HG03432 (cell line): ENCODE measurements around the gene UBAP2.
"Not testable (repeated sequence)": the region's sequence is repeated elsewhere in the genome, so short reads cannot be mapped to it uniquely, and the experiment has no call there.

Source experiments
- ATAC-seq: cut with Tn5 transposase; IDR thresholded peaks from one replicate; pipeline ENCODE4 v1.9.1; 2021; ENCODE audit warnings: mild to moderate bottlenecking, moderate library complexity; ENCODE audit not compliant: unreplicated experiment

UBAP2 gene

GRCh38 chr9:33988219-33988890 is 60.3 kb downstream of the UBAP2 start:
- peak; percentile 99 for ATAC-seq

DNA sequence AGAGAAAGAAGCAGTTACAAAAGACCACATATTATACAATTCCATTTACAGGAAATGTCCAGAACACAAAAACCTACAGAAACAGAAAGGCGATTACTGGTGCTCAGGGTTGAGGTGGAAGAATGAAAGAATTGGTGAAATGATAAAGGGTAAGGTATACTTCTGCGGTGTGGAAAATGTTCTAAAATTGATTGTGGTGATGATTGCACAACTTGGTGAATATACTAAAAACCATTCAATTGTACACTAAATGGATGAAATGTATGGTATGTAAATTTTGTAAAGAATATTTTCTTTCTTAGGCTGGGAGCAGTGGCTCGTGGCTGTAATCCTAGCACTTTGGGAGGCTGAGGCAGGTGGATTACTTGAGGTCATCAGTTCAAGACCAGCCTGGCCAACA is 72.3 kb downstream of the UBAP2 start:
- ATAC-seq, result no peak

- ATAC-seq, result no peak
These were observed 76.0 kb downstream of the UBAP2 start for GRCh38 chr9:33972698-33973097.

- ATAC-seq, result no peak
These were observed 84.5 kb downstream of the UBAP2 start for GRCh38 chr9:33964086-33964768.

- ATAC-seq, result not testable (repeated sequence)
These were observed 86.2 kb downstream of the UBAP2 start for GRCh38 chr9:33962468-33962867.

GRCh38 chr9:33959725-33960124 is 89.0 kb downstream of the UBAP2 start:
- ATAC-seq, result no peak

GRCh38 chr9:33956544-33956943 is 92.1 kb downstream of the UBAP2 start:
- no peak for ATAC-seq

DNA sequence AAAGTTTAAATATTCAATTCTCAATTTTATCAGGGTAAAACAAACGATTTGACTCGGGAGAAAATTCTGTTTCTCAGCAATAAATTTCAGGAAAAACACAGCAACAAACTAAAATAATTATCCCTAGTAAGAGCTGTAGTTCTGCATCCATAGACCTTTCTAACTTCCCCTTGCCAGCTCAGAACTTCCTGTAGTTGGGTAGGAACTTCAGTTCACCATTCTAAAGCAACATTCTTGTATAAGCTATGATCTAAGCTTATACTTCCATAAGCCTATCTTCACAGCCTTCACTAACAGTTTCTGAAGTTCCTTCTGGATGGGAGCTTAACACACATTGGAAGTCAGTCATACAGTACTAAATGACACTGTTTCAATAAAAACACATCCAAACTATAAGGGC is 96.6 kb downstream of the UBAP2 start:
- ATAC-seq, result no peak

GRCh38 chr9:33950371-33950770 is 98.3 kb downstream of the UBAP2 start:
- ATAC-seq, result no peak

- no peak for ATAC-seq
These were observed 101.7 kb downstream of the UBAP2 start for GRCh38 chr9:33946779-33947535.

DNA sequence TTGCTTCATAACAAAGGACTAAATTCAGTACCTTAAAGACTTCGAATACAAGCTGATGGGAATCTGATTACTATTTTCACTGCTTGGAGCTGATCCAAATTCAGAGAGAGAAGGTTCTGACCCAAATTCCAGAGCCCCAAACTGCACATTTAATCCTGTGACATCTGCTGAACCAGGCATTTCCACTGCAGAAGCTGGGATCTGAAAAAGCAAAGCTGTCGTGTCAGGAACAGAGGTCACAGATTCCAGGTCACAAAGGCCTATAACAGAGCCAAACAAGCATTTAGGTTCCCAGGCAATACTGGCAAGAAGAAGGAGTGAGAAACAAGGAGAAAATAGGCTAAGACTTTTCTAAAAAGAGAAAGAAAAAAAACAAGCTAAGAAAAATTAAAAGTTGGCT is 105.3 kb downstream of the UBAP2 start:
- no peak for ATAC-seq

DNA sequence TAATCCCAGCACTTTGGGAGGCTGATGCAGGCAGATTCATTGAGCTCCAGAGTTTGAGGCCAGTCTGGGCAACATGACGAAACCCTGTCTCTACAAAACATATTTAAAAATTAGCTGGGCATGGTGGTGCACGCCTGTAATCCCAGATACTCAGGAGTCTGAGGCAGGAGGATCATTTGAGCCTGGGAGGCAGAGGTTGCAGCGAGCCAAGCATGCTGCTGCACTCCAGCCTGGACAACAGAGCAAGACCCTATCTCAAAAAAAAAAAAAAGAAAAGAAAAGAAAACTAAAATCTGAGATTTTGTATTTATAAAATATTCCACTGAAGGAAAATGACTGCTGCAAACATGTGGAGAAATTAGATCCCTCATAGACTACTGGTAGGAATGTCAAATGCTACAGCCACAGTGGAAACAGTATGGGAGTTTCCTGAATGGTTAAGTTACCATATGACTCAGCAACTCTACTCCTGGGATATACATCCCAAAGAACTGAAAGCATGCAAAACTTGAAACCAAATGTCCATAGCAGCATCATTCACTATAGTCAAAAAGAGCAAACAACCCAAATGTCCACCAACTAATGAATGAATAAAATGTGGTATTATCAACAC is 106.1 kb downstream of the UBAP2 start:
- no peak for ATAC-seq

GRCh38 chr9:33939924-33940874 is 108.5 kb downstream of the UBAP2 start:
- ATAC-seq, result no peak

DNA sequence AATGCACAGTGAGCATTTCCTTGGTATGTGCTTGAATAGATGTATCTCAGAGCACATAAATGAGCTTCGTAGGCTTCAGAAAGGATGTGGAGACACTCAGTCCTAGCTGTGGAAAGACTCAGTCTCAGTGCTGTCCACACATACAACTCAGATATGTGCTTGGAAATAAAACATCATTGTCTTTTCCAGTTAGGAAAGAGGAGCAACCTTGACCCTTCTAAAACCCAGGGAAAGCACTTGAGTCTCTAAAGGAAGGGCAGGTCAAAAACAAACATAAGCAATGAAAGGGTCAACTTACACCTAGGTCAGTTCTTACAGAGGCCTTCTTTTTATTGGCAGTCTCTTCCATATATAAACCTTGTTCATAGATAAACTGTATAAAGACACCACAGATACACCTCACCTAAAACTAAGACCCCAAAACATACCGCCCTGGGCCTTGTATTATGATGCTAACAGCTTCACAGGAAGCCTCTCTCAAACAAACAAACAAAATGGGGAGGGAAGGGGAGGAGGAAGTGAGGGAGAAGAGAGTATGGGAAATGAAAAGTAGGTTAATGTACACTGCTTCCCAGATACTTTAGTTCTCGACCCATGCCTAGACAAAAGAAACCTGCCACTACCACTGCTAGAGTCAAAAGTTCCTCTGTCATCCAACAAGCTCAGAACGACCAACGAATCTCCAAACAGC is 114.4 kb downstream of the UBAP2 start:
- ATAC-seq, result no peak

DNA sequence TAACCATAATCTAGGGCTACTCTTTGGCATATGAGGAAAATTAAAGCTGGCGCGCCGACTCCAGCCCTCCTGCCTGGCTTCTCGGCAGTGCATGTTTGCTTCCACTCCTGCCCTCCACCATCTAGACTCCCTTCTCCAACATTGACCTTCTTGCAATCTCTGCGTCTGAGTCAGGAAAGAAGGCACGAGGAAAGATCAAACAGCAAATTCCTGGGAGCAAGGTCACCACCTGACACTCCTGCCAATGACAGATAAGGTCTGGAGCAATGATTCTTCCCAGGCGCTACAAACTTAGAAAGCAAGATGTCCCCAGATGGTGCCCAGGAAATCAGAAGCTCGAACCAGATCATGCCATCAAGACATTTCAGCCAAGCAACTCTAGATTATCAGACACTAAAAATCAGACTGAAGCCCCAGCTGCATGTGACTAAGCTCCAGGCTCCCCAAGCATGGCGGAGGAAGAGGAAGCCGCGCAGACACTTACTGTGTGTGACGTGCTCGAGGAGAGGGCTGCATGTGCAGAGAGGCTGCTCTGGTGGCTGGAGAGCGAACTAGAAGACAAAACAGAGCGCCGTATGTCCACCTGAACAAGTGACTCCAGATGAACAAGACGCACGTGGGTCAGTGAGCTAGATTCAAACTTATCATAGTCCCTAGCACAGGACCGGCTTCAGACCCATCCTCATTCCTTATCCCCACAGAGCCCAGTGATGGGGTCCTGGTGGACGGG is 116.4 kb downstream of the UBAP2 start:
- ATAC-seq, result no peak

DNA sequence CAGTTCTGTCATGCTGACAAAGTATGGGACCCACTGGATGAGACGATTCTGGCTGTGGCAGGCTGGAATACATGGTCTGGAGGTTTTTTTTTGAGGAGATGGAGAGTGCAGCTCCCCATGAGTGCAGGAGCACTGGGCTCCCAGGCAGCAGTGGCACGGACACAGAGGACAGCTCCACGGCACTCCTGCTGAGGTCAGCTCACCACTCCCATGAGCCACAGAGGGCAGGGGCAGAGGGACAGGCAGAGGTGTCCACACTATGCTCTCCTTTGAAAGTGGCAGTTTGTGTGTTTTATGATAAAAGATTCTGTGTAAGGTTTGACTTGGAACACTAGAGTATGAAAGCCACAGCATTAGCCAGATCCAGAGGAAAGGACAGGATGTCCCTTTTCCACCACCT is 117.4 kb downstream of the UBAP2 start:
- no peak for ATAC-seq

GRCh38 chr9:33927694-33928093 is 121.0 kb downstream of the UBAP2 start:
- ATAC-seq, result no peak

GRCh38 chr9:33926746-33927485 is 121.8 kb downstream of the UBAP2 start:
- no peak for ATAC-seq
